OCI-LY7 (cell line): Measurements from ENCODE around the gene CALY.

Experiments
- CTCF ChIP-seq: fragments of 200-600 bp; sonication (generic); conservative IDR thresholded peaks from 2 replicates; pipeline ENCODE4 v1.5.1; 2014; ENCODE audit warnings: mild to moderate bottlenecking, antibody characterized with exemption, low read length, moderate library complexity, mixed read lengths
- EZH2phosphoT487 ChIP-seq: fragments of 200-600 bp; sonication (generic); IDR thresholded peaks from 2 replicates; pipeline ENCODE4 v1.6.1; 2018; ENCODE audit warnings: low read depth, borderline replicate concordance, mild to moderate bottlenecking, mixed run types, antibody characterized with exemption, low read length, moderate library complexity, mixed read lengths

- no peak for TF ChIP-seq CTCF
- no peak for TF ChIP-seq EZH2phosphoT487
These were observed 6.2 kb upstream of the CALY start for GRCh38 chr10:133342942-133343341.
